ENCODE measurements around the gene THSD4. TPM values are rescaled to one million over a fixed set of nuclear protein-coding genes. Genes with fewer than 3 reads are reported as not detected.

The THSD4 gene
- polyA plus RNA-seq, 1 donor (not counting 4 experiments of a cell fraction or from before 2014, with no cell fraction given) = 24.5 TPM

DNA sequence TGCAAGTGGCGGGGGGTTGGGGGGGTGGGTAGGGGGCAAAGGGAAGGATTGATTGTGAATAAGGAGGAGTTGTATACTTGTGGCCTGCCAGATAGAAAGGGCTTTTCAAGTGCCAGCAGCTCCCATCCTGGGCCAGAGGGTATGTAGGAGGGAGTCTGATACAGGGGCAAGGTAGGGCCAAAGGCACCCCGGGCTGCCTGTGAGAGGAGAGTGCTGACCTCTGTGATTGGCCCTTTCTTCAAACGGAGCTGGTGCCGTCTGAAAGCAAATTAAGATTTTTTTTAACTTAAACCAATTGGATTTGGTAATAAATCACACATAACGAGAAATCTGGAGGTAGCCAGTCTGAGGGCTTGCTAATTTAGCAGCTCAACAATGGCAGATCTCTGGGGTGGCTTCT is 229.9 kb downstream of the THSD4 start:
- no peak overlapping the region for H3K4me3 ChIP-seq (ENCODE audit: control insufficient read depth in 2 of 3, extremely low read depth in 1 of 3, insufficient read depth in 2 of 3, low read depth in 1 of 3, low read length in 3 of 3)
- no peaks in the 10 kb centered on the region for H3K9me3 ChIP-seq (ENCODE audit: control insufficient read depth, low read depth, low read length)
- H3K27ac ChIP-seq (ENCODE audit: control insufficient read depth, insufficient read depth, low read length) = no peak overlapping the region
- no peak overlapping the region for H3K9ac ChIP-seq (ENCODE audit: control insufficient read depth, extremely low read depth, insufficient read depth, low read length)
- no peak overlapping the region for H2AFZ ChIP-seq (ENCODE audit: control insufficient read depth, low read length)
- no peaks in the 10 kb centered on the region for H4K20me1 ChIP-seq (ENCODE audit: control insufficient read depth, extremely low read depth, insufficient read depth, low read length)
- no peaks in the 10 kb centered on the region for H3K27me3 ChIP-seq (ENCODE audit: control insufficient read depth, extremely low read depth, insufficient read depth, low read length)
- no peak for FAIRE-seq
- H3K4me1 ChIP-seq (ENCODE audit: control insufficient read depth, extremely low read depth, insufficient read depth, low read length) = no peaks in the 10 kb centered on the region
- H3K4me2 ChIP-seq (ENCODE audit: control insufficient read depth, extremely low read depth, insufficient read depth, low read depth, low read length) = no peak overlapping the region
- TF ChIP-seq, protein P1, sequence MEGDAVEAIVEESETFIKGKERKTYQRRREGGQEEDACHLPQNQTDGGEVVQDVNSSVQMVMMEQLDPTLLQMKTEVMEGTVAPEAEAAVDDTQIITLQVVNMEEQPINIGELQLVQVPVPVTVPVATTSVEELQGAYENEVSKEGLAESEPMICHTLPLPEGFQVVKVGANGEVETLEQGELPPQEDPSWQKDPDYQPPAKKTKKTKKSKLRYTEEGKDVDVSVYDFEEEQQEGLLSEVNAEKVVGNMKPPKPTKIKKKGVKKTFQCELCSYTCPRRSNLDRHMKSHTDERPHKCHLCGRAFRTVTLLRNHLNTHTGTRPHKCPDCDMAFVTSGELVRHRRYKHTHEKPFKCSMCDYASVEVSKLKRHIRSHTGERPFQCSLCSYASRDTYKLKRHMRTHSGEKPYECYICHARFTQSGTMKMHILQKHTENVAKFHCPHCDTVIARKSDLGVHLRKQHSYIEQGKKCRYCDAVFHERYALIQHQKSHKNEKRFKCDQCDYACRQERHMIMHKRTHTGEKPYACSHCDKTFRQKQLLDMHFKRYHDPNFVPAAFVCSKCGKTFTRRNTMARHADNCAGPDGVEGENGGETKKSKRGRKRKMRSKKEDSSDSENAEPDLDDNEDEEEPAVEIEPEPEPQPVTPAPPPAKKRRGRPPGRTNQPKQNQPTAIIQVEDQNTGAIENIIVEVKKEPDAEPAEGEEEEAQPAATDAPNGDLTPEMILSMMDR (optimal IDR thresholded peaks at IDR 0.05 in 1 of 3, IDR thresholded peaks at IDR 0.05 in 1 of 3, conservative IDR thresholded peaks at IDR 0.05 in 1 of 3; ENCODE audit: extremely low read depth in 1 of 3, insufficient read depth in 2 of 3, low read length in 3 of 3) = no peak
- TF ChIP-seq EZH2 (IDR thresholded peaks at IDR 0.05; ENCODE audit: low read length) = no peak
- H3K36me3 ChIP-seq (ENCODE audit: control insufficient read depth in 2 of 2, extremely low read depth in 1 of 2, insufficient read depth in 2 of 2, low read length in 2 of 2) = peaks cover 3 to 13% of the 10 kb centered on the region in 2 experiments
- H3K79me2 ChIP-seq (ENCODE audit: control insufficient read depth, insufficient read depth, low read length) = no peaks in the 10 kb centered on the region
- no peaks in the 10 kb centered on the region for H3K9me1 ChIP-seq (ENCODE audit: control insufficient read depth, extremely low read depth, insufficient read depth, low read length)
- dilution Hi-C loops (cut with MboI; ENCODE audit: extremely low pct_ligation_motif_present, low sequenced_read_pairs) = no loop called here
- DNase-seq (ENCODE audit: low read depth, low spot score) = no peak

DNA sequence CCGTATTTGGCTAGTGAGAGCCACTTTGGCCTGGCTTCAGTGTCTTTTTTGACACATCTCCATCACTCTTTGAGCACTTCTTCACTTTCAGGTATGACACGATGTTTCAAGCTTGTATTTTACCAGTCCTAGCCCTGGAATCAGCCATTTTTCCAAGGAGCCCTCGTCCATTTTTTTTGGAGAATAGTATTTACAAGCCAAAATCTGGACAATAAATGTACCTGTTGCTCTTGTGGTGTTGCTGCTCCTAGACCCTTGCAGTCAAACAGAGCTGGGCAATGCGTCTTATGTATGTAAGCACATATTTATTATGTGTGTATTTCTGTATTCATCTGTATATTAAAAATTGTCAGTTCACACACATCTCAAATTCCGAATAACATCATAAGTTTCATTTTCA is 231.2 kb downstream of the THSD4 start:
- H3K4me1 ChIP-seq (ENCODE audit: control insufficient read depth, extremely low read depth, insufficient read depth, low read length) = no peaks in the 10 kb centered on the region
- no peak for TF ChIP-seq EZH2 (IDR thresholded peaks at IDR 0.05; ENCODE audit: low read length)
- TF ChIP-seq, protein P1 (optimal IDR thresholded peaks at IDR 0.05 in 1 of 3, IDR thresholded peaks at IDR 0.05 in 1 of 3, conservative IDR thresholded peaks at IDR 0.05 in 1 of 3; ENCODE audit: extremely low read depth in 1 of 3, insufficient read depth in 2 of 3, low read length in 3 of 3) = no peak
- DNase-seq (ENCODE audit: low read depth, low spot score) (no peak), FAIRE-seq (no peak)
- H3K27ac ChIP-seq (ENCODE audit: control insufficient read depth, insufficient read depth, low read length) = no peak overlapping the region
- H3K4me2 ChIP-seq (ENCODE audit: control insufficient read depth, extremely low read depth, insufficient read depth, low read depth, low read length) = no peak overlapping the region
- no peaks in the 10 kb centered on the region for H3K9me1 ChIP-seq (ENCODE audit: control insufficient read depth, extremely low read depth, insufficient read depth, low read length)
- H3K79me2 ChIP-seq (ENCODE audit: control insufficient read depth, insufficient read depth, low read length) = no peaks in the 10 kb centered on the region
- no peak overlapping the region for H3K9ac ChIP-seq (ENCODE audit: control insufficient read depth, extremely low read depth, insufficient read depth, low read length)
- H3K36me3 ChIP-seq (ENCODE audit: control insufficient read depth in 2 of 2, extremely low read depth in 1 of 2, insufficient read depth in 2 of 2, low read length in 2 of 2) = peaks cover 13 to 15% of the 10 kb centered on the region in 2 experiments
- no peaks in the 10 kb centered on the region for H3K9me3 ChIP-seq (ENCODE audit: control insufficient read depth, low read depth, low read length)
- H3K27me3 ChIP-seq (ENCODE audit: control insufficient read depth, extremely low read depth, insufficient read depth, low read length) = no peaks in the 10 kb centered on the region
- no peak overlapping the region for H3K4me3 ChIP-seq (ENCODE audit: control insufficient read depth in 2 of 3, extremely low read depth in 1 of 3, insufficient read depth in 2 of 3, low read depth in 1 of 3, low read length in 3 of 3)
- no peaks in the 10 kb centered on the region for H4K20me1 ChIP-seq (ENCODE audit: control insufficient read depth, extremely low read depth, insufficient read depth, low read length)
- H2AFZ ChIP-seq (ENCODE audit: control insufficient read depth, low read length) = no peak overlapping the region
- dilution Hi-C loops (cut with MboI; ENCODE audit: extremely low pct_ligation_motif_present, low sequenced_read_pairs) = no loop called here
